ENCODE data around the gene ST8SIA1.

The ST8SIA1 gene

DNA sequence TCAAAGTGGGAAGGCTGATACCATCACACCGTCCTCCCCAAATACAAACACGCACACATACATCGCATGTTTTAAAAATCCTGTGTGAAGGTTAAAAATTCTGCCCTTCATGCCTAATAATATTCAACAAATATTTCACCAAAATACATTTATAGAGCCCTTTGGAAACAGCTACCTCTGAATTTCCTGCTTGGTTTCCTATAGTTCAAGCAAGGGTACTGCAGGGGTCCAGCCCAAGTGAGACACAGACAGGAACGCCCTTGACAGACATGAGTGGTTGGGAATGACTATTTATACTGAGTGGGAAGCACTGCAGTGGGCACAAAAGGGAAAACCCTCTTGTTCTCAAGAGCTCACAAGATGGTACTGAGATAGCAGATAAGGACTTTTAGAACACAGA lies 51.0 kb downstream of the ST8SIA1 start:
- TF ChIP-seq, protein P1, sequence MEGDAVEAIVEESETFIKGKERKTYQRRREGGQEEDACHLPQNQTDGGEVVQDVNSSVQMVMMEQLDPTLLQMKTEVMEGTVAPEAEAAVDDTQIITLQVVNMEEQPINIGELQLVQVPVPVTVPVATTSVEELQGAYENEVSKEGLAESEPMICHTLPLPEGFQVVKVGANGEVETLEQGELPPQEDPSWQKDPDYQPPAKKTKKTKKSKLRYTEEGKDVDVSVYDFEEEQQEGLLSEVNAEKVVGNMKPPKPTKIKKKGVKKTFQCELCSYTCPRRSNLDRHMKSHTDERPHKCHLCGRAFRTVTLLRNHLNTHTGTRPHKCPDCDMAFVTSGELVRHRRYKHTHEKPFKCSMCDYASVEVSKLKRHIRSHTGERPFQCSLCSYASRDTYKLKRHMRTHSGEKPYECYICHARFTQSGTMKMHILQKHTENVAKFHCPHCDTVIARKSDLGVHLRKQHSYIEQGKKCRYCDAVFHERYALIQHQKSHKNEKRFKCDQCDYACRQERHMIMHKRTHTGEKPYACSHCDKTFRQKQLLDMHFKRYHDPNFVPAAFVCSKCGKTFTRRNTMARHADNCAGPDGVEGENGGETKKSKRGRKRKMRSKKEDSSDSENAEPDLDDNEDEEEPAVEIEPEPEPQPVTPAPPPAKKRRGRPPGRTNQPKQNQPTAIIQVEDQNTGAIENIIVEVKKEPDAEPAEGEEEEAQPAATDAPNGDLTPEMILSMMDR (IDR thresholded peaks at IDR 0.05; ENCODE audit: low read depth, low read length, missing control alignments), result no peak
- DNase-seq (ENCODE audit: low read depth), result no peak
- in situ Hi-C loops (cut with HindIII; ENCODE audit: low sequenced_read_pairs), result loop anchor here (10.0 kb wide), 1 partner anchor 69 kb away; no protein-coding TSS in a partner anchor
- H3K4me3 ChIP-seq (ENCODE audit: low read depth, low read length), result no peak overlapping the region

DNA sequence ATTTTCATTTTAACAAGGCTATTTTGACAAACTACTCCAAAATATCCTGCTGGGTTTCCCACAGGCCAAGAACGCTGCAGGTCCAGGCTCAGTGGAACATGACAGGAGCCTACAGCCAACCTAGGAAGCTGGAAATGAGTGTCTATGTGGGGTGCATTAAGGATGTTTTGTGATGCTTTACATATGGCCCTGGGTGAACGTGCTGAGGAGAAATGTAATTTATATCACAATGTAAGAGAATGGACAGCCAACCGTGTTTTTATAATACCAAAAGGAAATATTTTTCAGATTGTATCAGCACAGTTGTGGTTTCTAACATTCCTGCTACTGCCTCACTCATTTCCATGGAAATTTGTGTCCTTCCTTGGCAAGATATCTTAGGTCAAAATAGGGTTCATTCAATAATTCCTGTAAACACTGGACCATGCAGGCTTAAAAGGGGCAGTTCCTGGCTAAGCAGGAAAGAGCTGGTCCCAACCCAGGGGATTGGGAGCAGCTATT lies 51.5 kb downstream of the ST8SIA1 start:
- in situ Hi-C loops (cut with HindIII; ENCODE audit: low sequenced_read_pairs), result loop anchor here (10.0 kb wide), 1 partner anchor 68 kb away; no protein-coding TSS in a partner anchor
- peak; percentile 89 for DNase-seq (ENCODE audit: low read depth)
- TF ChIP-seq, protein P1 (IDR thresholded peaks at IDR 0.05; ENCODE audit: low read depth, low read length, missing control alignments), result no peak
- H3K4me3 ChIP-seq (ENCODE audit: low read depth, low read length), result no peak overlapping the region

DNA sequence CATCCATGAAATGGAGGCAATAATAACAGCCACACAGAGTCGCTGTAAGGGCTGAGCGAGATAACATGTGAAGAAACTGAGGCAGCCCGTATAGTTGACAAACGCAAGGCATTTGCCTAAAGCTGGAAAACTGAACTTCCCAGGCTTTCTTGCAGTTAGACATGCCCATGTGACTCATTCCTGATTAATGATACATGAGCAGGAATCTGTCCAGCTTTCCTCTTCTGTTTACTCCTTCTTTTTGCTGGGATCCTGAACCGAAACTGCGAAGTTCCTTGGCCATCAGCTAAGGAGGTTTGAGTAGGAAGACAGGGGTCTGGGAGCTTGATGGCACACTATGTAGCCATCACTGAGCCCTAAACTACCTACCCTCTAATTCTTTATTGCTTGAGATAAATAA lies 52.2 kb downstream of the ST8SIA1 start:
- peak; percentile 70 for DNase-seq (ENCODE audit: low read depth)
- TF ChIP-seq, protein P1 (IDR thresholded peaks at IDR 0.05; ENCODE audit: low read depth, low read length, missing control alignments), result no peak

DNA sequence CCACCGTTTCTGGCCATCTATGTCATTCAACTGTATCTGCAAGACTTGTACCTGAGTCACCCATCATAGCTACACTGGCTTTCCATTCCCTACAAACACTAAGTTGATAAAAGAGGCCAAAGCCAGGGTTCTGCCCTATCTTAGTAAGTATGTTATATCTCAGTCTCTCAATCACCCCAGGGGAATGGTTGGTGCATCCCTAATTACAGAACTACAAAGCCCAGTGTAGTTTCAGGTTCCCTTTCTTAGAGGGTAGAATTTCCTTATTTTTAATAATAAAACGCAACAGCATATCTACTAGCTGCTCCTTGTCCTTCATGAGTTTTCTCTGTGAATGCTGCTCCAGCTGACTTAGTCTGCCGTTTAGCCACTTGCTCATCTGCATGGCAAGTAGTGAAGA lies 57.6 kb downstream of the ST8SIA1 start:
- TF ChIP-seq, protein P1 (IDR thresholded peaks at IDR 0.05; ENCODE audit: low read depth, low read length, missing control alignments), result no peak
- in situ Hi-C loops (cut with HindIII; ENCODE audit: low sequenced_read_pairs), result no loop called here
- DNase-seq (ENCODE audit: low read depth), result no peak
- no peak overlapping the region for H3K4me3 ChIP-seq (ENCODE audit: low read depth, low read length)

More for the DNA sequence above, 52.2 kb downstream of the ST8SIA1 start:
- in situ Hi-C loops (cut with HindIII; ENCODE audit: low sequenced_read_pairs), result loop anchor here (10.0 kb wide), 1 partner anchor 67 kb away; no protein-coding TSS in a partner anchor
- H3K4me3 ChIP-seq (ENCODE audit: low read depth, low read length), result peak overlapping the region; percentile 14

DNA sequence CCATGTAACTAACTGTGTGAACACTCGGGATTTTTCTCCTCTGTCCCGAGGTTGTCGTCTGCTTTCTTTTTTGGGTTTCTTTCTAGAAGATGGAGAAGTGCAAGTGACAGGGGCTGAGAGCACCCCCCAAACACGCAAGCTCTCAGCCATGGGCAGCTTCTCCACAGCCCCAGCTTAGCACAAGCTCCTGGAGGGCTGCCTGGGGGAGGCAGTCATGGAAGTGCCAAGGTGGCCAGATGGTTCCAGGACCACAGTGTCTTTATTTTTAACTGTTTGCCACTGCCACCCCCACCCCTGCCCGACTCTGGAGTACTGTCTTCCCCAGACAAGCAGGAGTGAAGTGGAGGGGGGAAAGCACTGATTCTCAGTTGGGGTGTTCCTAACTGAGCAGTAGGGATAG lies 58.2 kb downstream of the ST8SIA1 start:
- in situ Hi-C loops (cut with HindIII; ENCODE audit: low sequenced_read_pairs), result no loop called here
- no peak for DNase-seq (ENCODE audit: low read depth)
- TF ChIP-seq, protein P1 (IDR thresholded peaks at IDR 0.05; ENCODE audit: low read depth, low read length, missing control alignments), result no peak
- H3K4me3 ChIP-seq (ENCODE audit: low read depth, low read length), result no peak overlapping the region

DNA sequence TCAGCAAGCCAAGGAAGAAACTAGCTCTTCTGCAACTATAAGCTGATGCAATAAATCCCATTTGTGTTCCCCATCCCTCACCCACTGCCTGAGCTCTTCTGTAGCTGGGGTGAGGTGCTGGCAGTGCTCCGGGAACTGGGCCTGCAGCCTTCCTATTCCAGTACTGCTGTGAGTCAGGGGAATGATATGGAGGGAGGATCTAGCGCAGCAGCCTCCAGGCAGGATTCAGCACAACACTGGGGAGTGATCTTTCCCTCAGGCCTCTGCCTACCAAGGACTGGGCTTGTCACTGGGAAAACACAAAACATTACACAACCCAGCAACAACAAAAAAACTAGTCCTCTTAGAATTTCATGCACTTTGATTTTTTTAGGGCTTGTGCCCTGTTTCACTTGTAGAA lies 58.7 kb downstream of the ST8SIA1 start:
- DNase-seq (ENCODE audit: low read depth), result peak; percentile 98
- H3K4me3 ChIP-seq (ENCODE audit: low read depth, low read length), result no peak overlapping the region
- TF ChIP-seq, protein P1 (IDR thresholded peaks at IDR 0.05; ENCODE audit: low read depth, low read length, missing control alignments), result no peak
- in situ Hi-C loops (cut with HindIII; ENCODE audit: low sequenced_read_pairs), result no loop called here

All from astrocyte of the cerebellum (primary cell).